SH-SY5Y (cell line): ENCODE results near the gene BMP8A.

Source experiments
- GATA2 ChIP-seq: IDR thresholded peaks from 2 replicates; pipeline ENCODE4 v1.6.1; 2011; ENCODE audit warnings: mild to moderate bottlenecking, low read depth, low read length
- GATA3 ChIP-seq: IDR thresholded peaks from 2 replicates; pipeline ENCODE4 v1.6.1; 2011; ENCODE audit warnings: low read depth, mild to moderate bottlenecking, low read length, moderate library complexity

GRCh38 chr1:39500862-39501389 lies 9.5 kb downstream of the BMP8A start:
- TF ChIP-seq GATA2 (no peak), GATA3 (no peak)
